HG03060 (cell line): ENCODE results near the gene SLC30A9.

ENCODE experiments used
- ATAC-seq: cut with Tn5 transposase; IDR thresholded peaks from one replicate; pipeline ENCODE4 v1.9.1; 2021; ENCODE audit warnings: low read depth, moderate number of reproducible peaks; ENCODE audit not compliant: unreplicated experiment

SLC30A9 gene

DNA sequence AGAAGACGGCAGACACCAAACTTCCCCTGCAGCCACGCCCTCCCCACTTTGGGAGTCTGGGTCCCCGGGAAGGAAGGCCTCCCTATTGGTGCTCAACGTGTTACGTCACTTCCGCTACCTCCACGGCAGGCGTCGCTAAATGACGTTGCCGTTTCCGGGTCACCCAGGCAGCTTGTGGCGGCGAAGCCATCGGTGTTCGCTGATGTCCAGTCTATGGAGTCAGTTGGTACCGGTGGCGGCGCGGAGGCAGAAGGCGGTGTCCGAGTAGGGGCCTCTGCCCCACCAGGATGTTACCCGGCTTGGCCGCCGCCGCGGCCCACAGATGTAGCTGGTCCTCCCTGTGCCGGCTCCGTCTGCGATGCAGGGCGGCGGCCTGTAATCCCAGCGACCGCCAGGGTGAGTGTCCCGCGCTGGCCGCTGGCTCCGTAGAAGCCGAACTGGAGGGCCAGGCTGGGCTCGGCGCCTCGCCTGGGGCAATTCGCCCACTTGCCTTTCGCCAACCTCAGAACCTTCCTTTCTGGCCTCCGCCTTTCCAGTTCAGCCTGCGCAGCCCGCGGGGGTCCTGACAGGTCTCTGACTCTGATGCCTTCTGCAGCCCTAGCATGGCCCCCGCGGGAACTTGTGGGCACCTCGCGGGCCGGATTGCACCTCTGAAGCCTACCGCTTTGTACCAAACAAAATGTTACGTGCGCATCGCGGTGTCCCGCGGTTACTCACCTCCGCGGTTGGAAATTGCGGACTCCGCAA lies at the start of gene SLC30A9:
Gene SLC30A9 (plus strand): TSS at position 166 of the 747 bp plus-strand sequence. CDS start 122 bp downstream, at position 288.
- ATAC-seq, result peak; percentile 92

DNA sequence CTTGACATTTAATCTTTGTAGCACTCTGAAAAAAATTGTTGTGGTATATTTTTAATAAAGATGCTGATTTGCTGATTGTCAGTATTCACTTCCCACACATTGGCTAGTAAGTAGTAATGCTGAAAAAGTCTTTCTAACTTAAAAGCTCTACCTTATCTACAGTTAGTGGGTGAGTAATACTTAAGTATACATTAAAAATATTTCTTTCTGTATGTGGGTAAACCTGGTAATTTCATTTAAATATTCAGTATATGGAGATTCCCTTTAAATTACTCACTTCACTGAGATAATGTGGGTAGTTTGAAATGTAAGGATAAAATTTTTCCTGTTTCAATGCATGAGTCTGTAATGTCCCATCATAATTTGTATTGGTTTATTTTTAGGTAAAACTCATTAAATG lies 49.5 kb upstream of the SLC30A9 start:
- no peak for ATAC-seq

DNA sequence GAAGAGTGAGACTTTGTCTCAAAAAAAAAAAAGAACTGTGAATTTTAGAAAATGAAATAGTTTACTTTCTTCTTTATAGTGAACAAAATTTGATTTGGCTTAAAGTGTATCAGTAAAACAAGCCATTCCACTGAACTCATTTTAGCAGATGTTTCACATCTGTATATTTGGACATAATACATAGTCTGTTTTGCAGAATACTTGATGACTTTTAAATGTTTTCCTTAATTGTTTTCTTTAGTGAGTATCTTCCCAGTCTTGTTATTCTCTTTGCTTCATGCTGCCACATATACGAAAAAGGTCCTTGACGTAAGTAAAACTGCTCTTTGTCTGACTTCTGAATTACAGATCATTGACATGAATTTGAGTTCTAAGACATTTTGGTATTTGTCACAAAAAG lies 46.8 kb upstream of the SLC30A9 start:
- no peak for ATAC-seq

GRCh38 chr4:41944089-41944488 lies 46.2 kb upstream of the SLC30A9 start:
- ATAC-seq, result no peak

- ATAC-seq, result no peak
Measured at GRCh38 chr4:41949531-41949930, 40.8 kb upstream of the SLC30A9 start.

- ATAC-seq, result no peak
Measured at GRCh38 chr4:41957634-41958033, 32.7 kb upstream of the SLC30A9 start.

DNA sequence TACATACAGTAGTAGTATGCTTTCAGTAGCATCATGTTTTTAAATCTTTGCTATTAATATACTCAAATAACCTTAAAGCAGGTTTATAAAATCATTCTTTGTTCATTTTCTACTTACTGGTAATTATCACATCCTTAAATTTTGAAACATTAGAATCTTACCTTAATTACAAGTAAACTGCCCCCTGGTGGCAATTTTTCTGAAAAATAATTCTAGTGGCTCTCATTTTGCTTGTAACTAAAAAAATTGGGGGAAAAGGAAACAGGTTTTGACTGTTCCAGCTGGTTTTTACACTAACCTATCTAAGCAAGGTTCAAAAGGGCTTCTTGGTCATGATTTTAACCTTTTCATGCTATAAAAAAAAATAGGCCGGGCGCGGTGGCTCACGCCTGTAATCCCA lies 27.2 kb upstream of the SLC30A9 start:
- ATAC-seq, result no peak

- no peak for ATAC-seq
Measured at GRCh38 chr4:41964401-41964800, 25.9 kb upstream of the SLC30A9 start.

DNA sequence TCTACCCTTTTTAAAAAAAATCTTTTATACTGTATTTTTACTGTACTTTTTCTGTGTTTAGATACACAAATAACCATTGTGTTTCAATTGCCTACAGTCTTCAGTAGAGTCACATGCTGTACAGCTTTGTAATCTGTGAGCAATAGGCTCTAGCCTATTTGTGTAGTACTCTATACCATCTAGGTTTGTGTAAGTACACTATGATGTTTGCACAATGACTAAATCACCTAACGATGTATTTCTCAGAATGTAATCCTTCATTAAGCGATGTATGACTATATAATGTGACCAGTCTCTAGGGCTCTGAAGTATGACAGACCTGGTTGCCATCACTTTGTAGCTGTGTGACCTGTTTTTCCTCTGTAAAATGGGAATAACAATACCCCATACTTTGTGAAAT lies 22.9 kb upstream of the SLC30A9 start:
- no peak for ATAC-seq

DNA sequence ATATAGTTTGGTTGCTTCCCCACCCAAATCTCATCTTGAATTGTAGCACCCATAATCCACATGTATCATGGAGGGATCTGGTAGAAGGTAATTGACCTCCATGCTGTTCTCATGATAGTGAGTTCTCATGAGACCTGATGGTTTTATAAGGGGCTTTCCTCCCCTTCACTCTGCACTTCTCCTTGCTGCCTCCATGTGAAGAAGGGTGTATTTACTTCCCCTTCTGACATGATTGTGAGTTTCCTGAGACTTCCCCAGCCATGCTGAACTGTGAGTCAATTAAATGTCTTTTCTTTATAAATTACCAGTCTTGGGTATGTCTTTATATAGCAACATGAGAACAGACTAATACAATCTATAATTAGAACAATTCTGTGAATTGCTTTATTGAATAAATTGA lies 20.7 kb upstream of the SLC30A9 start:
- no peak for ATAC-seq

- ATAC-seq, result no peak
Measured at GRCh38 chr4:41975341-41975740, 15.0 kb upstream of the SLC30A9 start.

GRCh38 chr4:41976775-41977516 lies 13.4 kb upstream of the SLC30A9 start:
- no peak for ATAC-seq

- no peak for ATAC-seq
Measured at GRCh38 chr4:41977709-41978108, 12.6 kb upstream of the SLC30A9 start.

DNA sequence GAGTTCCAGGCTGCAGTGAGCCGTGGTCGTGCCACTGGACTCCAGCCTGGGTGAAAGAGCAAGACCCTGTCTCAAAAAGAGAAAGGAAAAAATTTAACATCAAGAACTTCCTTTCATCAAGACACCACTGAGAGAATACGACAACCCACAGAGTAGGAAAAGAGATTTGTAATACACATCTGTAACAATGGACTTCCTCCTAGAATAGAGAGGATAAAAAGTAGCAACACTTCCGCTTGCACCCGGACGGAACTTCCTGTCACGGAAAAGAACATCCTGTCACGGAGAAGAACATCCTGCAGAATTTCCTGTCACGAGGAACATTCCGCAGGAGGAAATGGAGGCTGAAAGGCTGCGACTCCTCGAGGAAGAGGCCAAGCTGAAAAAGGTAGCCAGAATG lies 8.9 kb upstream of the SLC30A9 start, which contains the start of gene DCAF4L1:
Gene DCAF4L1 (plus strand): TSS at position 301 of the 400 bp plus-strand sequence. CDS start 37 bp downstream, at position 338.
- no peak for ATAC-seq

DNA sequence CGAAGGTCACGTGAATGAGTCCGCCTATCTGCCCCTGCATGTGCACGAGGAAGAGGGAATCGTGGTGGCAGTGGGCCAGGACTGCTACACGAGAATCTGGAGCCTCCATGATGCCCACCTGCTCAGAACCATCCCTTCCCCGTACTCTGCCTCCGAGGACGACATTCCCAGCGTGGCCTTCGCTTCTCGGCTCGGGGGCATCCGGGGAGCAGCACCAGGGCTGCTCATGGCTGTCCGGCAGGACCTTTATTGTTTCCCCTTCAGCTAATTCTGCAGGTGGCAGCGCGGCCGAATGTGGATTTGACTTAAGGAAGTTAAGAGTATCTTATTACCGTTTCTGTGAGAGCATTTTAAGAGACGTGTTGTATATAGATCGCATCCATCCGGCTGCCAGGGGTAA lies 7.6 kb upstream of the SLC30A9 start:
- ATAC-seq, result no peak

DNA sequence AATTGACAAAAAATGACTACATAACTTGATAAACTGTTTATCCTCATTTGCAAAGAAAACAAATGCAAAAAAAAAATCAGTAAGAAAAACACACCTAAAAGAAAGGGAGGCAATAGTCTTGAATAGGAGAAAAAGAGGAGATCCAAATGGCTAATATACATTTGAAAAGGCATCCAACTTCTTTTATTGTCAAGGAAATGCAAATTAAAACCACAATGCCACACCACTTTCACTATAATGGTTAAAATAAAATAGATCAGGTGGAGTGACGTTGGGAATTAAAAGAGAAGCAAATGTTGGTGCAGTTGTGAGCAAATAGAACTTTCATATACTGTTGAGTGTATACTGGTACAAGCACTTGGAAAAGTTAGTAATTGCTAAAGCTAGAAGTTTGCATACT lies 5.2 kb upstream of the SLC30A9 start:
- ATAC-seq, result no peak

DNA sequence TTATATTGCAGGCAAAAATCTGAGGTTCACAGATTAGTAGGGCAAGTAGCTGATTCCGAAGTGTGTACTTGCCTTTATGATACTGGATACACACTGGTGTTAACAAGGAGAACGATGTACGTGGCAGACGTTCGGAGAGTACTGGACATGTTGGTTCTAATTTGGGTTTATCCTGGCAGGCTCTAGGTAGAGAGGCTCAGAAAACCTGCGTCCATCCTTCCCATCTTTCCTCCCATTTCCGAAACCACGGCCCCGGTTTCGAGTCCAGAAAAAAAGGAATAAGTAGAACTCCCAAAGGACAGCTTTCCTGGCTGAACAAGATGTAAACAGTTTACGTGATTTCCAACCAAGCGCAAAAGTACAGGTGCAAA lies 351 bp upstream of the SLC30A9 start:
- peak; percentile 3 for ATAC-seq

- no peak for ATAC-seq
Measured at GRCh38 chr4:41991916-41992767, 1.8 kb downstream of the SLC30A9 start.

DNA sequence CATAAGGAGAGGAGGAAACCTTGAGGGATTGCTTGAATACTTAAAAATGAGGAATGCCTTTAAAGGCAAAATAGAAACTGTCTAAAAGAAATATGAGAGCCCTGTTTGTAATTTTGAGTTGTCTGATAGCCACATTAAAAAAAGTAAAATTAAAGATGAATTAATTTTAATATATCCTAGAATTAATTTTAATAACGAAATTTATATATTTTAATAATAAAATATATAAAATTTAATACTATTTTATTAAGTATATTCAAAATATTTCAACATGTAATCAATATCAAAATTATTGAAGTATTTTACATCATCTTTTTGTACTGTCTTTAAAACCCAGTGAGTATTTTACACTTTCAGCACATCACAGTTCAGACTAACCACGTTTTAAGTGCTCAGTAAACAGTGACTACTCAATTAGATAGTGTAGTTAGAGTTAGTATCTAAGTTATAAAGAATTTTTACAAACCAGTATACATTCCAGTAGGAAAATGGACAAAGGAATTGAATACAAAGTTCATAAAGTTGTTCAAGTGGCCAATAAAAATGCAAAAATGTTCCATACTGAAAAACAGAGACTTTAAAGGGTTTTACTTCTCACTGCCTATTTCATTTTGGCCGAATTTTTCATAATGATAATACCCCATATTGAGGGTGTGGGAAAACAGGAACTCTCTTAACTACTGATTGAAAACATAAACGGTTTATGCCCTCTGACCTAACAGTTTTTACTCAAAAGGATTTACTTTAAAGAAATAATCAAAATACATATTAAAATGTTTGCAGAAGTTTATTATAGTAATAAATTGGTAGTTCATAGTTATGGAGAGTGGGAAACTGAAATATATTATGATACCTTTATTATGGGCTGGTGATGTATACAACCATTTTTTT lies 2.9 kb downstream of the SLC30A9 start:
- ATAC-seq, result no peak

DNA sequence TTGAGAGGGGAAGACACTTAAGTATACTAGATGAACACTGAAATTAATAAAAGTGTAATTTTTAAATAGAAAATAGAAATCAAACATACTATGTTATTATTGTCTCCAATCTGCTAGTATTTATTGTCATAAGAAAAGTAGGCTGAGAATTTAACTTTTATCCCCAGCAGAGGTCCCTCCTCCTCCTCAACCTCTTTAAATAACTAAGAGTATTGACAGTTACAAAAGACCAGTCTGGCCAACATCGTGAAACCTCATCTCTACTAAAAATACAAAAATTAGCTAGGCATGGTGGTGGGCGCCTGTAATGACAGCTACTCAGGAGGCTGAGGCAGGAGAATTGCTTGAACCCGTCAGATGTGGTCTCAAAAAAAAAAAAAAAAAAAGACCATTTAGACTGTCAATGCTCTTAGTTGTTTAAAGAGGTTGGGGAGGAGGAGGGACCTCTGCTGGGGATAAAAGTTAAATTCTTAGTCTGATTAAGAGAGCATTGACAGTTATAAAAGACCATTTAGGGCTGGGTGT lies 4.2 kb downstream of the SLC30A9 start:
- ATAC-seq, result no peak
